K562 treated with DMSO at 1 percent for 48 hours (cell line): ENCODE data around the gene PCDHA5. TPM values are rescaled to one million over a fixed set of nuclear protein-coding genes. Genes with fewer than 3 reads are reported as not detected.

ENCODE experiments used
- total RNA-seq: library from RNA; unstranded; fragments of 300-600 nt; gene quantifications from 2 replicates; pipeline ENCODE4 v1.2.3, GENCODE V29; 2022; ENCODE audit warnings: low replicate concordance; ENCODE audit errors: extremely low read depth

PCDHA5 gene
- total RNA-seq: not detected in 2 replicates

GRCh38 chr5:140821375-140822280 lies at the start of gene PCDHA5:
PCDHA5 (plus strand) TSS chr5:140821613.

GRCh38 chr5:140785905-140786686 lies 35.3 kb upstream of the PCDHA5 start, which contains the start of gene PCDHA1:
PCDHA1 (plus strand) TSS chr5:140786140.

GRCh38 chr5:140794595-140795258 lies 26.7 kb upstream of the PCDHA5 start, which contains the start of gene PCDHA2:
PCDHA2 (plus strand) TSS chr5:140794852.

GRCh38 chr5:140800816-140801493 lies 20.5 kb upstream of the PCDHA5 start, which contains the start of gene PCDHA3:
PCDHA3 (plus strand) TSS chr5:140801057.

GRCh38 chr5:140806834-140807775 lies 14.3 kb upstream of the PCDHA5 start, which contains the start of gene PCDHA4:
PCDHA4 (plus strand) TSS chr5:140807068.

GRCh38 chr5:140827704-140828361 lies 6.4 kb downstream of the PCDHA5 start, which contains the start of gene PCDHA6:
PCDHA6 (plus strand) TSS chr5:140827960; CDS start chr5:140828092, 132 bp downstream.

GRCh38 chr5:140833993-140834392 lies 12.6 kb downstream of the PCDHA5 start, which contains the start of gene PCDHA7:
PCDHA7 (plus strand) TSS chr5:140834269; CDS start chr5:140834384, 115 bp downstream.

GRCh38 chr5:140840978-140841962 lies 19.9 kb downstream of the PCDHA5 start, which contains the start of gene PCDHA8:
PCDHA8 (plus strand) TSS chr5:140841187; CDS start chr5:140841322, 135 bp downstream.

GRCh38 chr5:140848139-140849102 lies 27.0 kb downstream of the PCDHA5 start, which contains the start of gene PCDHA9:
PCDHA9 (plus strand) TSS chr5:140848382; CDS start chr5:140848496, 114 bp downstream.

GRCh38 chr5:140855772-140856674 lies 34.6 kb downstream of the PCDHA5 start, which contains the start of gene PCDHA10:
PCDHA10 (plus strand) TSS chr5:140855897; CDS start chr5:140856049, 152 bp downstream.

GRCh38 chr5:140868721-140869554 lies 47.5 kb downstream of the PCDHA5 start, which contains the start of gene PCDHA11:
PCDHA11 (plus strand) TSS chr5:140868957; CDS start chr5:140869104, 147 bp downstream.

